ENCODE measurements around the gene PHLDB2.

PHLDB2 gene

DNA sequence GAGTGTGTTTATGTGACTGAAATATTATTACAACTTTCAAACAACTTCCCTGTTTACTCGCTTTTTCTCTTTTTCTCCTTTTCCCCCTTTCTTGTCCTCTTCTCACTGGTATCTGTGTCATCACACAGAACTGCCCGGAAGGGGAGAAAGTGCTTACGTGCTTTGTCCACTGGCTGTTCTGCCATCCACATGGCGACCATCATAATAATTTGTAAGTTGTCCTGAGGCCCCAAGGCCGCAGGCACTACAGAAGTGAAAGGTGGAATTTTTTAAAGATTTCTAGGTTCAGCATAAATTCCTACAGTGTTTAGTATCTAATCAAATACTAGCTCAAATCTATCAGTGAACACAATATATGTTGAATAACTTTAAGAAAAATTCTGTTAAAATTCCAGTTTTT is 93.0 kb downstream of the PHLDB2 start:
- H3K36me3 ChIP-seq (ENCODE audit: control insufficient read depth, insufficient read depth, low read length), result no peaks in the 10 kb centered on the region

DNA sequence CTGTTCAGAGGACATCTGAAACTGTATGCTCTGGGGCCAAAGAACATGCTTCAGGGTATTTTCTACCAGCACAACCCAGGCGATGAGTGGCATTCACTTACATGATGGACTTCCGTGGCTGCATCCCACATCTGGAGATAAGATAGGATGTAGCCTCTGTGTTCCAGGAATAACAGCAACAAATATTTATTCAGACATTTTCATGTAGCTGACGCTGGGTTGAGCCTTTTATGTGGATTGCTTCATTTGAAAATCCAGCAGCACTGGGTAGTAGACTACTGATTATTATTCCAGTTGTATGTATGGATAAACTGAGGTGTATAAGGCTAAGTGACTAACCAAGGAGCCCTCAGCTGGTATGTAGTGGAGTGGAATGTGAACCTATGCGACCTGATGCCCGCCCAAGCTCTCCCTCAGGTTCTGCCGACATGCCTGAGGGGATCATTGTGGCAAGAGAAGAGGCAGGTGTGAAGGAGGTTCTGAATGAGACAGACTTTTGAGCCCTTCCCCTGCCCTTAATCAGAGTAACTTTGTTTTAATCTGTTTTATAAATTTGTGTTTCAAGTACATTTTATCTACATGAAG is 93.9 kb downstream of the PHLDB2 start:
- no peaks in the 10 kb centered on the region for H3K9me3 ChIP-seq (ENCODE audit: control insufficient read depth, low read length)
- H3K36me3 ChIP-seq (ENCODE audit: control insufficient read depth, insufficient read depth, low read length), result no peaks in the 10 kb centered on the region
- WGBS, 2 experiments, result 94 to 95% methylated on average over 6 of the region's 6 CpGs
- no peaks in the 10 kb centered on the region for H3K27me3 ChIP-seq (ENCODE audit: control insufficient read depth, insufficient read depth, low read length, poor library complexity, severe bottlenecking)
- no peak overlapping the region for H3K4me3 ChIP-seq (ENCODE audit: insufficient read depth, low read depth, low read length)
- H3K4me1 ChIP-seq (ENCODE audit: control insufficient read depth, insufficient read depth, low read length), result peaks cover 9% of the 10 kb centered on the region
- H3K27ac ChIP-seq (ENCODE audit: insufficient read depth, low read depth, low read length, poor library complexity, severe bottlenecking), result no peak overlapping the region

More for the DNA sequence above, 93.0 kb downstream of the PHLDB2 start:
- Histone ChIP-seq H3K4me1 (ENCODE audit: control insufficient read depth, insufficient read depth, low read length) (peaks cover 4% of the 10 kb centered on the region), H3K9me3 (ENCODE audit: control insufficient read depth, low read length) (no peaks in the 10 kb centered on the region), H3K27me3 (ENCODE audit: control insufficient read depth, insufficient read depth, low read length, poor library complexity, severe bottlenecking) (no peaks in the 10 kb centered on the region), H3K4me3 (ENCODE audit: insufficient read depth, low read depth, low read length) (no peak overlapping the region), H3K27ac (ENCODE audit: insufficient read depth, low read depth, low read length, poor library complexity, severe bottlenecking) (no peak overlapping the region)
- 94 to 98% methylated on average over 5 of the region's 5 CpGs for WGBS, 2 experiments

DNA sequence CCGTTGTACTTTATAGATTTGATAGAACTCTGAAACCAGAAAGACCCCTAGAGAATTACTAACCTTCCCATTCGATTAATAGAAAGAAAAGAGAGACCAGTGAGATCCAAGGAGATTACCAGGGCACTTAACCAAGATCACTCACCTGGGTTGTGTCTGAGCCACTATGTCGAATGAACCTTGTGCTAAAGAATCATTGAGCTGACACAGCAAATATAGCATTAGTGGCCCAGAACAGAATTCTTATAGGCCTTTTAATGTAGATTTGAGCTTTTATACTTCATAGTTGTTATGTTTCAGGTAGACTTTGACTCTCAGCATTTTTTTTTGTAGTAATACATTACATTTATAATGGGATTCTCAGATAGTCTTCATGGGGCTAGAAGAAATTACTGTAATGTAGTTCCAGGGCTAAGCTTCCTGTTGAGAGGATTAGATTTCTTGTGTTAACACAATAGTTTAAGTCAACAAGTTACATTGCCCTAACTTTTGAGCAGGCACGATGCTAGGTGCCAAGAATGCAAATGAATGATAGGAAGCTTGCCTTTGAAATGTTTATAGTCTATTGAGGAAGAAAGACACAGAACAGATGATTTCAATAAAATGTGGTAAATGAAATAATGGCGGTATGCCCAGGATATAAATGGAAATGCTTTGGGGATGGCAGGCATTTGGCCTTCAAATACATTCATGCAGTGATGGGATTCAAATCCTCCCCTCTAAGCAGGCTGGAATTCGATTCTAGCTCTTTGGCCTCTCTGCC is 95.3 kb downstream of the PHLDB2 start:
- Histone ChIP-seq H3K4me1 (ENCODE audit: control insufficient read depth, insufficient read depth, low read length) (peaks cover 9% of the 10 kb centered on the region), H3K36me3 (ENCODE audit: control insufficient read depth, insufficient read depth, low read length) (no peaks in the 10 kb centered on the region), H3K27me3 (ENCODE audit: control insufficient read depth, insufficient read depth, low read length, poor library complexity, severe bottlenecking) (no peaks in the 10 kb centered on the region), H3K4me3 (ENCODE audit: insufficient read depth, low read depth, low read length) (no peak overlapping the region), H3K9me3 (ENCODE audit: control insufficient read depth, low read length) (no peaks in the 10 kb centered on the region), H3K27ac (ENCODE audit: insufficient read depth, low read depth, low read length, poor library complexity, severe bottlenecking) (no peak overlapping the region)
- WGBS, 2 experiments, result 69 to 73% methylated on average over 5 to 6 of the region's 6 CpGs

DNA sequence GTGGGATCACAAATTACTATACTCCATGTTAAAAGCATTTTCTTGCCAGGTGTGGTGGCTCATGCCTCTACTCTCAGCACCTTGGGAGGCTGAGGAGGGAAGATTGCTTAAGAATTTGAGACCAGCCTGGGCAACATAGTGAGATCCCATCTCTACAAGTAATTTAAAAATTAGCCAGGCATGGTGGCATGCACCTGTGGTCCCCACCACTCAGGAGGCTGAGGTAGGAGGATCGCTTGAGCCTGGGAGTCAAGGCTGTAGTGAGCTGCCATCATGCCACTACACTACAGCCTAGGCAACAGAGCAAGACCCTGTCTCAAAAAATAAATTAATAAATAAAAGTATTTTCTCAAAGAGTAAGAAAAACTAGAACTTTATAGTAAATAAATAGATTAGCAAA is 96.8 kb downstream of the PHLDB2 start:
- Histone ChIP-seq H3K9me3 (ENCODE audit: control insufficient read depth, low read length) (no peaks in the 10 kb centered on the region), H3K36me3 (ENCODE audit: control insufficient read depth, insufficient read depth, low read length) (no peaks in the 10 kb centered on the region), H3K4me3 (ENCODE audit: insufficient read depth, low read depth, low read length) (no peak overlapping the region), H3K4me1 (ENCODE audit: control insufficient read depth, insufficient read depth, low read length) (peaks cover 9% of the 10 kb centered on the region), H3K27ac (ENCODE audit: insufficient read depth, low read depth, low read length, poor library complexity, severe bottlenecking) (no peak overlapping the region), H3K27me3 (ENCODE audit: control insufficient read depth, insufficient read depth, low read length, poor library complexity, severe bottlenecking) (no peaks in the 10 kb centered on the region)
- WGBS, 2 experiments, result 100% methylated on average over 1 of the region's 1 CpG

- Histone ChIP-seq H3K4me1 (ENCODE audit: control insufficient read depth, insufficient read depth, low read length) (peaks cover 9% of the 10 kb centered on the region), H3K36me3 (ENCODE audit: control insufficient read depth, insufficient read depth, low read length) (no peaks in the 10 kb centered on the region), H3K4me3 (ENCODE audit: insufficient read depth, low read depth, low read length) (no peak overlapping the region), H3K27me3 (ENCODE audit: control insufficient read depth, insufficient read depth, low read length, poor library complexity, severe bottlenecking) (no peaks in the 10 kb centered on the region), H3K27ac (ENCODE audit: insufficient read depth, low read depth, low read length, poor library complexity, severe bottlenecking) (peak overlapping the region; percentile 88), H3K9me3 (ENCODE audit: control insufficient read depth, low read length) (no peaks in the 10 kb centered on the region)
- 67 to 71% methylated on average over 3 of the region's 3 CpGs for whole genome bisulfite sequencing, 2 experiments
Measured at GRCh38 chr3:111956449-111956848, 97.4 kb downstream of the PHLDB2 start.

DNA sequence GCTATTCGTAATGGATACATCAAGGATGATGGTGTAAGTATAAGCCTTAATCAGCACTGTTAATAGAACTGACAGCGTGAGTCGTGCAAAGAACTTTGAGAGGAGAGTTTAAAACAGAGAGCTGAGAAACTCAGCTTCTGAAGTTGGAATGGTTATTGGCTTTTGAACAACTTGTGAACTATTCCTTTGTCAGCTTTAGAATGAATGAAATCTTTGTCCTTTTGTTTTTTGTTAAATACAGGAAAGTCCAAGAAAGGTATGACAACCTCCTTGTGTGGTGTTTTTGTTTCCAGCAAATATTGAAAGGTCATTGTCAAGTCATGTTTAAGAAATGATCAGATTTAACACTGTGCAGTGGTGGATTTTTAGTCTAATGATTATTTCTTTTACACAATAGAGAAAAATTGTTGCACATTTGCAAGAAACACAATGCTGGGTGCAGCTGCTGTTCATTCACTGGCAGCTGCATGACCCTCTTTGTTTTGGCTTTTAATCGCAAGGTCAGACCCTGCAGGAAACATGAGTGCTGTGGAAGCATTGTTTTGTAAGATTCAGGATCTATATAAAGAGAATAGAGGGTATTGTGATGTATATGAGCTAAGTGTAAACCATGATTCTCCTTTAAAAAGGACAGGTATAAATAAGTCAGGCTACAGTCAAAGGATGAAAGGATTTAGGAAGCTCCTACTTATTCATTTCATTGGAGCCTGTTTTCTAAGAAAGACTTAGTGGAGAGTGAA is 98.1 kb downstream of the PHLDB2 start:
- no peaks in the 10 kb centered on the region for H3K9me3 ChIP-seq (ENCODE audit: control insufficient read depth, low read length)
- 25 to 34% methylated on average over 4 of the region's 4 CpGs for WGBS, 2 experiments
- H3K4me1 ChIP-seq (ENCODE audit: control insufficient read depth, insufficient read depth, low read length), result peaks cover 15% of the 10 kb centered on the region
- no peak overlapping the region for H3K4me3 ChIP-seq (ENCODE audit: insufficient read depth, low read depth, low read length)
- H3K27me3 ChIP-seq (ENCODE audit: control insufficient read depth, insufficient read depth, low read length, poor library complexity, severe bottlenecking), result no peaks in the 10 kb centered on the region
- no peaks in the 10 kb centered on the region for H3K36me3 ChIP-seq (ENCODE audit: control insufficient read depth, insufficient read depth, low read length)
- peak overlapping the region; percentile 88 for H3K27ac ChIP-seq (ENCODE audit: insufficient read depth, low read depth, low read length, poor library complexity, severe bottlenecking)

GRCh38 chr3:111961461-111962164 is 102.5 kb downstream of the PHLDB2 start:
- Histone ChIP-seq H3K4me1 (ENCODE audit: control insufficient read depth, insufficient read depth, low read length) (peaks cover 18% of the 10 kb centered on the region), H3K27ac (ENCODE audit: insufficient read depth, low read depth, low read length, poor library complexity, severe bottlenecking) (peak overlapping the region; percentile 39), H3K36me3 (ENCODE audit: control insufficient read depth, insufficient read depth, low read length) (no peaks in the 10 kb centered on the region), H3K9me3 (ENCODE audit: control insufficient read depth, low read length) (no peaks in the 10 kb centered on the region), H3K27me3 (ENCODE audit: control insufficient read depth, insufficient read depth, low read length, poor library complexity, severe bottlenecking) (no peaks in the 10 kb centered on the region), H3K4me3 (ENCODE audit: insufficient read depth, low read depth, low read length) (no peak overlapping the region)
- 53 to 57% methylated on average over 3 of the region's 3 CpGs for WGBS, 2 experiments

GRCh38 chr3:111963424-111963823 is 104.4 kb downstream of the PHLDB2 start:
- no peaks in the 10 kb centered on the region for H3K27me3 ChIP-seq (ENCODE audit: control insufficient read depth, insufficient read depth, low read length, poor library complexity, severe bottlenecking)

DNA sequence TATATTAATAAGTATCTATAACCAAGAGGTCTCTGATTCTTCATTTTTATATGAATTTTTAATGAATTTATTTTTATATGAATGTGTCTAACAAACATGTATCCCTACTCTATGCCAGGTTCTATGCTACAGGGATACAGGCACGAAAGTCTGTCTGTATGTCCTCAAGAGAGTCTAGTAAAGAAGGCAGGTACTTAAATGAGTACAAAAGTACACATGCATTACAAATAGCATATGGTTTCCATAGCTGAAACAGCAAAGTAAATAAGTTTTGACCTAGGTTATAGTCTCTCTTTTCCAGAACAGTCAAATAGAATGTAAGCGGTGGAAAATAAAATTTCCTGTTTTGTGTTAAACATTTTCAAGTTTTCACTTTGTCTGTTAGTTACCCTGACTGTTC is 106.4 kb downstream of the PHLDB2 start:
- WGBS, 2 experiments, result 93 to 100% methylated on average over 1 to 2 of the region's 2 CpGs
- Histone ChIP-seq H3K27ac (ENCODE audit: insufficient read depth, low read depth, low read length, poor library complexity, severe bottlenecking) (no peak overlapping the region), H3K4me1 (ENCODE audit: control insufficient read depth, insufficient read depth, low read length) (peaks cover 9% of the 10 kb centered on the region), H3K27me3 (ENCODE audit: control insufficient read depth, insufficient read depth, low read length, poor library complexity, severe bottlenecking) (no peaks in the 10 kb centered on the region), H3K9me3 (ENCODE audit: control insufficient read depth, low read length) (no peaks in the 10 kb centered on the region), H3K4me3 (ENCODE audit: insufficient read depth, low read depth, low read length) (no peak overlapping the region), H3K36me3 (ENCODE audit: control insufficient read depth, insufficient read depth, low read length) (no peaks in the 10 kb centered on the region)

More at GRCh38 chr3:111963424-111963823, 104.4 kb downstream of the PHLDB2 start:
- H3K36me3 ChIP-seq (ENCODE audit: control insufficient read depth, insufficient read depth, low read length), result no peaks in the 10 kb centered on the region
- H3K4me1 ChIP-seq (ENCODE audit: control insufficient read depth, insufficient read depth, low read length), result peaks cover 9% of the 10 kb centered on the region
- no peaks in the 10 kb centered on the region for H3K9me3 ChIP-seq (ENCODE audit: control insufficient read depth, low read length)
- WGBS, 2 experiments, result 100% methylated on average over 1 of the region's 1 CpG; no CpG with 5 or more reads in 1 of the 2 experiments
- no peak overlapping the region for H3K4me3 ChIP-seq (ENCODE audit: insufficient read depth, low read depth, low read length)
- H3K27ac ChIP-seq (ENCODE audit: insufficient read depth, low read depth, low read length, poor library complexity, severe bottlenecking), result no peak overlapping the region

DNA sequence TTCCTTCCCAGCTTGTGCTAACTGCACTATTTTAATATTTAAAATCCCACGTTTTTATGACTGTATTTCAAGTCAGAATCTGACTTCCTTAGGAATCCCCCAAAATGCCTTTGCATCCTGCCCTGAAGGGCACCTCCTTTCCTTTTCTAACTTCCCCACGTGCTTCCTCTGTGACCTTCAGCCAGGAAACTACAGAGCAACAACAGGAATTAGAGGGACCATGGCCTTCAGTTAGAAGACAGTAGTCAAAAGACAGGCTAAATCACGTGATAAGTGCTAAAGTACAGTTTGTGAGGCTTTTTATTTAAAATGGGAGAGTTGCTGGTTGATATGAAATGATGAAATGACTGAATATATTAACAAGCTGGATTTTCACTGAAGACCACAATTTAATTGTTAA is 108.0 kb downstream of the PHLDB2 start:
- no peaks in the 10 kb centered on the region for H3K36me3 ChIP-seq (ENCODE audit: control insufficient read depth, insufficient read depth, low read length)
- 34 to 36% methylated on average over 3 of the region's 3 CpGs for WGBS, 2 experiments

More for the DNA sequence above, 108.0 kb downstream of the PHLDB2 start:
- Histone ChIP-seq H3K9me3 (ENCODE audit: control insufficient read depth, low read length) (no peaks in the 10 kb centered on the region), H3K27me3 (ENCODE audit: control insufficient read depth, insufficient read depth, low read length, poor library complexity, severe bottlenecking) (no peaks in the 10 kb centered on the region), H3K27ac (ENCODE audit: insufficient read depth, low read depth, low read length, poor library complexity, severe bottlenecking) (no peak overlapping the region), H3K4me1 (ENCODE audit: control insufficient read depth, insufficient read depth, low read length) (peaks cover 4% of the 10 kb centered on the region), H3K4me3 (ENCODE audit: insufficient read depth, low read depth, low read length) (no peak overlapping the region)
